ENCODE results near the gene MRPS35. TPM values are rescaled to one million over a fixed set of nuclear protein-coding genes. Genes with fewer than 3 reads are reported as not detected.

The MRPS35 gene
- total RNA-seq, 1 donor from 2014 or later, result 65.8 TPM

GRCh38 chr12:27769142-27769673 is 58.6 kb downstream of the MRPS35 start:
- TF ChIP-seq CTCF (IDR thresholded peaks at IDR 0.05; ENCODE audit: insufficient read depth, low read length, poor library complexity, severe bottlenecking), result no peak
- Histone ChIP-seq H3K36me3 (ENCODE audit: control insufficient read depth, insufficient read depth, low read length) (no peaks in the 10 kb centered on the region), H3K4me3 (ENCODE audit: low read depth, low read length) (no peak overlapping the region), H3K27me3 (ENCODE audit: control insufficient read depth, insufficient read depth, low read length) (no peaks in the 10 kb centered on the region)
- DNase-seq (ENCODE audit: low read depth), result no peak

GRCh38 chr12:27771481-27772327 is 61.1 kb downstream of the MRPS35 start:
- no peak for TF ChIP-seq CTCF (IDR thresholded peaks at IDR 0.05; ENCODE audit: insufficient read depth, low read length, poor library complexity, severe bottlenecking)
- Histone ChIP-seq H3K36me3 (ENCODE audit: control insufficient read depth, insufficient read depth, low read length) (no peaks in the 10 kb centered on the region), H3K27me3 (ENCODE audit: control insufficient read depth, insufficient read depth, low read length) (no peaks in the 10 kb centered on the region), H3K4me3 (ENCODE audit: low read depth, low read length) (no peak overlapping the region)
- DNase-seq (ENCODE audit: low read depth), result no peak

GRCh38 chr12:27772328-27773049 is 61.9 kb downstream of the MRPS35 start:
- Histone ChIP-seq H3K27me3 (ENCODE audit: control insufficient read depth, insufficient read depth, low read length) (no peaks in the 10 kb centered on the region), H3K36me3 (ENCODE audit: control insufficient read depth, insufficient read depth, low read length) (no peaks in the 10 kb centered on the region), H3K4me3 (ENCODE audit: low read depth, low read length) (no peak overlapping the region)
- no peak for TF ChIP-seq CTCF (IDR thresholded peaks at IDR 0.05; ENCODE audit: insufficient read depth, low read length, poor library complexity, severe bottlenecking)
- DNase-seq (ENCODE audit: low read depth), result no peak

GRCh38 chr12:27777141-27777540 is 66.5 kb downstream of the MRPS35 start:
- Histone ChIP-seq H3K36me3 (ENCODE audit: control insufficient read depth, insufficient read depth, low read length) (no peaks in the 10 kb centered on the region), H3K27me3 (ENCODE audit: control insufficient read depth, insufficient read depth, low read length) (no peaks in the 10 kb centered on the region), H3K4me3 (ENCODE audit: low read depth, low read length) (no peak overlapping the region)
- DNase-seq (ENCODE audit: low read depth), result no peak
- TF ChIP-seq CTCF (IDR thresholded peaks at IDR 0.05; ENCODE audit: insufficient read depth, low read length, poor library complexity, severe bottlenecking), result no peak

- Histone ChIP-seq H3K4me3 (ENCODE audit: low read depth, low read length) (no peak overlapping the region), H3K27me3 (ENCODE audit: control insufficient read depth, insufficient read depth, low read length) (no peaks in the 10 kb centered on the region), H3K36me3 (ENCODE audit: control insufficient read depth, insufficient read depth, low read length) (no peaks in the 10 kb centered on the region)
- TF ChIP-seq CTCF (IDR thresholded peaks at IDR 0.05; ENCODE audit: insufficient read depth, low read length, poor library complexity, severe bottlenecking), result no peak
- DNase-seq (ENCODE audit: low read depth), result no peak
These were observed 67.6 kb downstream of the MRPS35 start for GRCh38 chr12:27778206-27778605.
